CD8-positive, alpha-beta memory T cell (primary cell): ENCODE results near the gene SUDS3. TPM values are rescaled to one million over a fixed set of nuclear protein-coding genes. Genes with fewer than 3 reads are reported as not detected.
"Not testable (repeated sequence)": the region's sequence is repeated elsewhere in the genome, so short reads cannot be mapped to it uniquely, and the experiment has no call there.

Experiments used
- CTCF ChIA-PET: fragments of 350-600 bp; sonication (Branson Sonifier 250); formaldehyde crosslinking; loops from one replicate; lab custom pipeline; 2021; ENCODE audit warnings: antibody characterized with exemption; lab: Charles Lee
- POLR2A ChIA-PET: fragments of 350-600 bp; sonication (Branson Sonifier 250); formaldehyde crosslinking; loops from one replicate; lab custom pipeline; 2021; ENCODE audit warnings: antibody characterized with exemption; lab: Charles Lee
- DNase-seq, 5 donors: peaks; one replicate each; pipeline versions ENCODE4 v3.0.0 to v3.0.0-alpha.2; 2020 to 2022; ENCODE audit warnings: mixed read lengths in 1 of 5
- H3K27ac ChIP-seq: one replicate; pipeline ENCODE4 v1.7.0; 2013; ENCODE audit warnings: low read depth, mild to moderate bottlenecking, low read length, moderate library complexity
- H3K27me3 ChIP-seq: 2 replicates; pipeline ENCODE4 v1.7.0; 2013; ENCODE audit warnings: low read length, mild to moderate bottlenecking; ENCODE audit not compliant: insufficient read depth, poor library complexity, severe bottlenecking
- H3K36me3 ChIP-seq: 2 replicates; pipeline ENCODE4 v1.7.0; 2013; ENCODE audit warnings: mild to moderate bottlenecking, low read length, moderate library complexity; ENCODE audit not compliant: insufficient read depth
- H3K4me1 ChIP-seq: 2 replicates; pipeline ENCODE4 v1.7.0; 2013; ENCODE audit warnings: mild to moderate bottlenecking, low read length, moderate library complexity; ENCODE audit not compliant: insufficient read depth
- H3K4me3 ChIP-seq: 2 replicates; pipeline ENCODE4 v1.7.0; 2013; ENCODE audit warnings: mild to moderate bottlenecking, low read length
- H3K9me3 ChIP-seq: 2 replicates; pipeline ENCODE4 v1.7.0; 2013; ENCODE audit warnings: mild to moderate bottlenecking, low read length
- H3K27ac Mint-ChIP-seq, 8 donors: one replicate each; pipeline ENCODE4 v1.8.0; 2020 to 2021; ENCODE audit warnings: mixed read lengths in 8 of 8, mild to moderate bottlenecking in 6 of 8, inconsistent platforms in 3 of 8, moderate library complexity in 3 of 8
- H3K27me3 Mint-ChIP-seq, 2 donors: one replicate each; pipeline ENCODE4 v1.8.0; 2020 to 2021; ENCODE audit warnings: mixed read lengths in 2 of 2, mild to moderate bottlenecking in 1 of 2, moderate library complexity in 1 of 2
- H3K36me3 Mint-ChIP-seq, 3 donors: one replicate each; pipeline ENCODE4 v1.8.0; 2020 to 2021; ENCODE audit warnings: mixed read lengths in 3 of 3, inconsistent platforms in 1 of 3, mild to moderate bottlenecking in 1 of 3
- H3K4me1 Mint-ChIP-seq, 3 donors: one replicate each; pipeline ENCODE4 v1.8.0; 2020 to 2021; ENCODE audit warnings: mixed read lengths in 3 of 3, inconsistent platforms in 1 of 3, mild to moderate bottlenecking in 1 of 3
- H3K4me3 Mint-ChIP-seq, 7 donors: one replicate each; pipeline ENCODE4 v1.8.0; 2020 to 2021; ENCODE audit warnings: mixed read lengths in 7 of 7, mild to moderate bottlenecking in 6 of 7, moderate library complexity in 4 of 7, inconsistent platforms in 2 of 7
- H3K9me3 Mint-ChIP-seq, 5 donors: one replicate each; pipeline ENCODE4 v1.8.0; 2020 to 2022; ENCODE audit warnings: mixed read lengths in 5 of 5, mild to moderate bottlenecking in 3 of 5, moderate library complexity in 2 of 5, inconsistent platforms in 1 of 5
- polyA plus RNA-seq: library from polyadenylated mRNA; unstranded; fragments of 300-500 nt; fragmentation: Illumina TruSeq; gene quantifications from one replicate; pipeline ENCODE4 v1.2.3, GENCODE V29; 2021
- total RNA-seq, 2 experiments: library from RNA; stranded (reverse); gene quantifications; one replicate each; pipeline ENCODE4 v1.2.3, GENCODE V29; 2021

Gene SUDS3
- total and polyA plus RNA-seq, 3 experiments from 2014 or later = 16.2 to 25.1 (median 23.8) TPM

DNA sequence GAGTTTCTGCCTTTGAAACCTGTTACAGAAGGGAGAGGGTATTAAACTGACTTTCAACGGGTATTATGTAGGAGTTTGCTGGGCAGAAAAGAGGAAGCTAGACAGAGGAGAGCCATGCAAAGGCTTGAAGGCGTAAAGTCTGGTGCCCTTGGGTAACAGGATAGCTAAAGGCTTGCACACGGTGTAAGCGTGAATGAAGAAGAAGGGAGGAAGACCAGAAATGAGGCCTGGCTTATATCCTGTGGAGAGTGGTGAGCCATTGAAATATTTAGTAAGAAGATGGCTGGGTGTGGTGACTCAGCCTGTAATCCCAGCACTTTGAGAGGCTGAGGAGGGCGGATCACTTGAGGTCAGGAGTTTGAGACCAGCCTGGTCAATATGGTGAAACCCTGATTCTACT, 22.6 kb downstream of the SUDS3 start:
- Mint-ChIP-seq H3K36me3 (peaks cover 8 to 93% (median 26%) of the 10 kb centered on the region in 3 donors), H3K4me3 (no peak overlapping the region), H3K27me3 (no peaks in the 10 kb centered on the region), H3K27ac (peak overlapping the region in 4 of 8 donors; percentile 0 to 70 (median 29)), H3K4me1 (peaks cover 0 to 5% (median 5%) of the 10 kb centered on the region in 3 donors), H3K9me3 (no peaks in the 10 kb centered on the region)
- DNase-seq = no peak
- Histone ChIP-seq H3K27ac (no peak overlapping the region), H3K36me3 (peaks cover 41% of the 10 kb centered on the region), H3K4me3 (no peak overlapping the region), H3K4me1 (no peaks in the 10 kb centered on the region), H3K27me3 (no peaks in the 10 kb centered on the region), H3K9me3 (no peaks in the 10 kb centered on the region)
- POLR2A ChIA-PET = no interaction called here
- CTCF ChIA-PET = no interaction called here

DNA sequence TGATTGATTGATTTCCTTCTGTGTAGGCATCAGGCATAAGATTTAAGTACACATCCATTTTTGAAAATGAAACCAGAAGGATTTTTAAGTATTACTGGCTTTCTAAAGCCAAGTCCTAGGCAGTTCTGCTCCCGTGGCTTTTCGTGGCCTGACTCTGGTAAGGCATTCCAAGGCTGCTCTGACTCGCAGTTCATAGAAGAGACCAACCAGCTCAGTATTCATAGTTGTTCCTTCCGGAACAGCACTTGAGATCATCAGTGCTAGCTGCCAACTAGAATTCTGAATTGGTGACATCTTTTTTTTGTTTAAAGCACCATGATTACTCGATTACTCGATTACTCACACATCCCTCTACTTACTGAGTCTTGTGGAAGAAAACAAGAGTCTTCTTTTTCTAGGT, 25.9 kb downstream of the SUDS3 start:
- no peak for DNase-seq
- H3K4me3 ChIP-seq = no peak overlapping the region
- H3K27ac ChIP-seq = no peak overlapping the region
- POLR2A ChIA-PET = no interaction called here
- peaks cover 5% of the 10 kb centered on the region in 3 donors for H3K4me1 Mint-ChIP-seq
- no peaks in the 10 kb centered on the region for H3K9me3 Mint-ChIP-seq
- peaks cover 42% of the 10 kb centered on the region for H3K36me3 ChIP-seq
- peak overlapping the region in 3 of 8 donors; percentile 21 to 64 (median 42) for H3K27ac Mint-ChIP-seq
- no peak overlapping the region for H3K4me3 Mint-ChIP-seq
- peaks cover 5 to 94% (median 35%) of the 10 kb centered on the region in 3 donors for H3K36me3 Mint-ChIP-seq
- no peaks in the 10 kb centered on the region for H3K9me3 ChIP-seq
- H3K27me3 Mint-ChIP-seq = no peaks in the 10 kb centered on the region
- CTCF ChIA-PET = no interaction called here
- no peaks in the 10 kb centered on the region for H3K4me1 ChIP-seq
- H3K27me3 ChIP-seq = no peaks in the 10 kb centered on the region

DNA sequence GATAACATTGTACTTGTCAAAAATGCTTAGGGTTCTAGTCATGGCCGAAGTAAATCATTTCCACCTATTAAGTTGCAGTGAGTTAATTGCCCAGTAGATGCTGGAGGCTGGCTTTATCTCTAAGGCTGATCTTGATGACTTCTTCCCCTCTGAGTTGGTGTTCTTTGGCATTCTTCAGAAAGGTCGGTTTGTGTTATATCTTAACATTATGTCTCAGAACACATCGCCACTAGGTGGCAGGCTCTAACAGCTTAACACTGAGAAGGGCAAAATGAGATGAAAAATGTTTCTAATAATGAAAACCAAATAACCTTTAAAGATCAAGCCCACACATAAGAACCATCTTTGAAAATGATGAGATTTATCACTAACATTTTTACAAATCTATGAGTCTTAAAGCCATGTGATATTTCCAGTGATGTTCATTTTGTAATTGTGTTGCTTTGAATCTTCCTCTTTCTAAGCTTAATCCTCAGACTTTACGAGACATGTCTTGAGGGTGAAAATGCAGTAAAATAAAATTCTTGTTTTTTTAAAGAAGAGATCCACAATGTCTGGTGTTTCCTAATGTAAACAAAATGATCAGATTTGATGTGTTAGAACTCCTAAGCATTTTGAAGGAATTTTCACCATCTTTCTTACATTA, 28.6 kb downstream of the SUDS3 start:
- ChIA-PET POLR2A (interaction anchor here (0.6 kb wide), 1 partner anchor 95 kb away, joined by 3 read pairs; no protein-coding TSS in a partner anchor), CTCF (interaction anchor here (1.5 to 1.6 kb wide), 2 partner anchors 13 to 1263 kb away, joined by 3 to 9 read pairs; partner anchors contain the start of gene PRKAB1)
- H3K4me1 Mint-ChIP-seq = peaks cover 0 to 5% (median 0%) of the 10 kb centered on the region in 3 donors
- Histone ChIP-seq H3K36me3 (peaks cover 29% of the 10 kb centered on the region), H3K27me3 (no peaks in the 10 kb centered on the region), H3K9me3 (no peaks in the 10 kb centered on the region), H3K4me3 (no peak overlapping the region), H3K27ac (no peak overlapping the region), H3K4me1 (no peaks in the 10 kb centered on the region)
- DNase-seq = peak; percentile 2 to 55 (median 26)
- H3K9me3 Mint-ChIP-seq = no peaks in the 10 kb centered on the region
- H3K36me3 Mint-ChIP-seq = peaks cover 0 to 86% (median 30%) of the 10 kb centered on the region in 3 donors
- no peaks in the 10 kb centered on the region for H3K27me3 Mint-ChIP-seq
- no peak overlapping the region for H3K4me3 Mint-ChIP-seq
- H3K27ac Mint-ChIP-seq = peak overlapping the region in 2 of 8 donors; percentile 14 to 15

DNA sequence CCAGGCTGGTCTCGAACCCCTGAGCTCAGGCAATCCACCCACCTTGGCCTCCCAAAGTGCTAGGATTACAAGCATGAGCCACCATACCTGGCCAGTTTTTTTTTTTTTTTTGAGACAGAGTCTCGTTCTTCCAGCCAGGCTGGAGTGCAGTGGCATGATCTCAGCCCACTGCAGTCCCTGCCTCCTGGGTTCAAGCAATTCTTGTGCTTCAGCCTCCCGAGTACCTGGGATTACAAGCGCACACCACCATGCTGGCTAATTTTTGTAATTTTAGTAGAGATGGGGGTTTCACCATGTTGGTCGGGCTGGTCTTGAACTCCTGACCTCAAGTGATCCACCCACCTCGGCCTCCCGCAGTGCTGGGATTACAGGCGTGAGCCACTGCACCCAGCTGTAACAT, 31.9 kb downstream of the SUDS3 start:
- H3K27ac Mint-ChIP-seq, H3K4me1 ChIP-seq, H3K27me3 Mint-ChIP-seq, H3K4me1 Mint-ChIP-seq, H3K9me3 Mint-ChIP-seq, H3K4me3 Mint-ChIP-seq, POLR2A ChIA-PET, H3K4me3 ChIP-seq, H3K9me3 ChIP-seq, H3K27ac ChIP-seq, CTCF ChIA-PET, DNase-seq, H3K27me3 ChIP-seq: not testable (repeated sequence)
- peaks cover 43% of the 10 kb centered on the region for H3K36me3 ChIP-seq
- peaks cover 21 to 79% (median 40%) of the 10 kb centered on the region in 3 donors for H3K36me3 Mint-ChIP-seq

DNA sequence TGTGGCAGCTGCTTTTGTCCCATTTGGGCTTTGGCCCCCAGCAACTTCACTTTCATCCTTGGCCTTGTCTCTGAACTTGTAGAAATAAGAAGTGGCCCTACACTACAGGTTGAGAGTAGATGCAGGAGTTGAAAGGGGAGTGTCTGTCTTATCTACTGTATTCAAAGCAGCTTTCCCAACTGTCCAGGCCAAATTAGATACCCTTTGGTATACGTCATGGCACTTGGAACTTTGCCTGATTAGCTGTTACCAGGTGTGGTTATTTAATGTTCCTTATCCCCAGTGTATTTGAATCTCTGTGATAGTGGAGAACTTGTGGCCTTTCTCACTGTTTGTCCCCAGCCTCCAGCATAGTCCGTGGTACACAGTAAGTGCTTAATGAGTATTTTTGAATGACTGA, 33.5 kb downstream of the SUDS3 start:
- Histone ChIP-seq H3K27me3 (no peaks in the 10 kb centered on the region), H3K4me3 (no peak overlapping the region), H3K4me1 (no peaks in the 10 kb centered on the region), H3K9me3 (no peaks in the 10 kb centered on the region), H3K27ac (no peak overlapping the region), H3K36me3 (peaks cover 50% of the 10 kb centered on the region)
- POLR2A ChIA-PET = no interaction called here
- H3K27me3 Mint-ChIP-seq = no peaks in the 10 kb centered on the region
- peaks cover 0 to 3% (median 0%) of the 10 kb centered on the region in 3 donors for H3K4me1 Mint-ChIP-seq
- no peak for DNase-seq
- H3K9me3 Mint-ChIP-seq = peaks cover 0 to 7% (median 4%) of the 10 kb centered on the region in 5 donors
- H3K36me3 Mint-ChIP-seq = peaks cover 37 to 80% (median 46%) of the 10 kb centered on the region in 3 donors
- CTCF ChIA-PET = interaction anchor here (1.2 kb wide), 1 partner anchor 33 kb away, joined by 3 read pairs; the partner anchor contains the start of gene SUDS3
- H3K27ac Mint-ChIP-seq = no peak overlapping the region
- H3K4me3 Mint-ChIP-seq = no peak overlapping the region

DNA sequence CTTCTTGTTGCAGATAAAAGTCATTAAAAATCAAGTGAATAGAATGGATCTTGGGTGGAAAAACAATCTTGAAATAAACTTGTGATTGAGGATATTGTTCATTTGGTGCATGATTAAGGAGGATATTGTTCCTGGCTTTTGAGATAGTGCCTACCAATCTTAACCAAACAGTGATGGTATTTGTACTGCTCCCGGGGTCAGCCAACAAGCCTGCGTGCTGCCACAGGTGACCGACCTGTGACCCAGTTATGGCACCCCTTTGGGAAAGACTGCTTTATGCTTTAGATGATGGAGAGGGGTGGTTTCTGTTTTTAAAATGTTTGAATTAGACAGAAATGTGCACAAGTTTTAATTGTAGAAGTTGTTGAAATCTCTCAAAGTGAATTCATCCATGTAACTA, 41.6 kb downstream of the SUDS3 start:
- no peaks in the 10 kb centered on the region for H3K27me3 Mint-ChIP-seq
- CTCF ChIA-PET = no interaction called here

DNA sequence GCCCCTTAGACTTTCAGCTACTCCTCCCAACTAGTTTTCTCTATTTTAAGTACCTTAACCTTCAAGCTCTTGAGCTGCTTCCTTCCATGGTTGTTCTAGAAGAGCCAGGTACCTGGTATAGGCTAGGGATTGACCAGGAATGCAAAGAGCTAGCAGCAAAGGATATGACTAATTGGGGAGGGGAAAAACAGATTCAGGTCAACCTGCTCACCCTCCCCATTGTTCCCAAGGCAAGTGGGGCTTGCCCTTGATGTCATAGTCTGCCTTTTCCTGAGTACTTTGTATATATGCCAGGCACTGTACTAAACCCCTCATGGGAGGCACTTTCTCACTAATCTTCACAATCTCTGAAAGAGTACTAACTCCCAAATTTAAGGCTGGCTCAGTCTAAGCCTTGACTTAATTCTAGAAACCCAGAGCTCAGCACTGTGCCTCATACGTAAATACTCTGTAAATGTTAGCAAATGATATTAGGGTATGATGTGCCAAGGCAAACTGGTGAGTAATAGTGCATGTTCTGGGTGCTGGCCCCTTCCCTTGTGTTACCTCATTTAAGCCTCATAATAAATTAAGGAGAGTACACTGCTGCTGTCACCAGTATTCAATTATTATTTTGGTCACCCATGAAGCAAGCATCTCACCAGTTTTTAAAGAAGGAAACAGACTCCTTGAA, 42.2 kb downstream of the SUDS3 start:
- no peak for DNase-seq
- Mint-ChIP-seq H3K27me3 (no peaks in the 10 kb centered on the region), H3K36me3 (peaks cover 25 to 51% (median 40%) of the 10 kb centered on the region in 3 donors), H3K4me1 (no peaks in the 10 kb centered on the region), H3K4me3 (no peak overlapping the region), H3K9me3 (peaks cover 0 to 2% (median 0%) of the 10 kb centered on the region in 5 donors), H3K27ac (no peak overlapping the region)
- ChIA-PET CTCF (no interaction called here), POLR2A (no interaction called here)
- Histone ChIP-seq H3K4me3 (no peak overlapping the region), H3K36me3 (peaks cover 5% of the 10 kb centered on the region), H3K27ac (no peak overlapping the region), H3K4me1 (no peaks in the 10 kb centered on the region), H3K27me3 (no peaks in the 10 kb centered on the region), H3K9me3 (no peaks in the 10 kb centered on the region)

More for the DNA sequence above, 41.6 kb downstream of the SUDS3 start:
- no peaks in the 10 kb centered on the region for H3K27me3 ChIP-seq
- H3K9me3 ChIP-seq = no peaks in the 10 kb centered on the region
- Mint-ChIP-seq H3K9me3 (peaks cover 0 to 4% (median 0%) of the 10 kb centered on the region in 5 donors), H3K36me3 (peaks cover 31 to 57% (median 40%) of the 10 kb centered on the region in 3 donors), H3K27ac (peak overlapping the region in 1 of 8 donors; percentile 1), H3K4me1 (no peaks in the 10 kb centered on the region), H3K4me3 (no peak overlapping the region)
- no peak overlapping the region for H3K27ac ChIP-seq
- POLR2A ChIA-PET = no interaction called here
- H3K4me1 ChIP-seq = no peaks in the 10 kb centered on the region
- peaks cover 11% of the 10 kb centered on the region for H3K36me3 ChIP-seq
- H3K4me3 ChIP-seq = no peak overlapping the region
- DNase-seq = no peak

DNA sequence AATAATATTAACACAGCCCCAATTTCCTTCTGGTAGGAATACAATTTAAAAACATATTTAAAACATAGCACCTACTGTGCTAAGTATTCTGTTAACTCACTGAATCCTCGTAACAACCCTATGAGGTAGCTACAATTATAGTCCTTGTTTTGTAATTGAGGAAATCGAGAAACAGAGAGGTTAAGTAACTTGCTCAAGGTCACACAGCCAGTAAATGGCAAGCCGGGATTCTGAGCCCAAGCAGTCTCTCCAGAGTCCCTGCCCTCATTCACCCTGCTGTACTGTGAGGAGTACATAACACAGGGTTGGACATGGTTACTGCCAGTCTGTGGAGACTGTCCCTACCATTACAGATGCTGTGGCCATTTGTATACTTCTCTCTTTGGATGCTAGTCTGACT, 44.3 kb downstream of the SUDS3 start:
- no peaks in the 10 kb centered on the region for H3K9me3 ChIP-seq
- H3K27ac ChIP-seq = no peak overlapping the region
- ChIA-PET POLR2A (no interaction called here), CTCF (no interaction called here)
- Mint-ChIP-seq H3K36me3 (peaks cover 5 to 30% (median 24%) of the 10 kb centered on the region in 3 donors), H3K4me1 (peaks cover 0 to 10% (median 0%) of the 10 kb centered on the region in 3 donors), H3K4me3 (no peak overlapping the region), H3K27ac (peak overlapping the region in 1 of 8 donors; percentile 32), H3K9me3 (no peaks in the 10 kb centered on the region), H3K27me3 (no peaks in the 10 kb centered on the region)
- no peaks in the 10 kb centered on the region for H3K27me3 ChIP-seq
- H3K36me3 ChIP-seq = no peaks in the 10 kb centered on the region
- H3K4me1 ChIP-seq = no peaks in the 10 kb centered on the region
- H3K4me3 ChIP-seq = no peak overlapping the region
- DNase-seq = no peak
